ENCODE results near the gene PNPLA2.

The PNPLA2 gene

GRCh38 chr11:821512-822371, 3.0 kb downstream of the PNPLA2 start:
- Histone ChIP-seq H3K4me1 (ENCODE audit: control insufficient read depth in 1 of 2, insufficient read depth in 1 of 2, low read depth in 1 of 2, low read length in 1 of 2) (peaks cover 67 to 77% of the 10 kb centered on the region in 2 experiments), H3K9me3 (no peaks in the 10 kb centered on the region), H3K27ac (peak overlapping the region; percentile 100), H3K27me3 (no peaks in the 10 kb centered on the region), H3K36me3 (peaks cover 39% of the 10 kb centered on the region), H3K4me3 (ENCODE audit: low read depth in 1 of 2, low read length in 1 of 2) (peak overlapping the region; percentile 91 to 94)
- TF ChIP-seq CTCF (IDR thresholded peaks at IDR 0.05), result no peak

GRCh38 chr11:823441-824291, 5.0 kb downstream of the PNPLA2 start:
- Histone ChIP-seq H3K4me3 (ENCODE audit: low read depth in 1 of 2, low read length in 1 of 2) (peak overlapping the region in 1 of 2 experiments; percentile 91), H3K27me3 (no peaks in the 10 kb centered on the region), H3K4me1 (ENCODE audit: control insufficient read depth in 1 of 2, insufficient read depth in 1 of 2, low read depth in 1 of 2, low read length in 1 of 2) (peaks cover 78 to 89% of the 10 kb centered on the region in 2 experiments), H3K36me3 (peaks cover 39% of the 10 kb centered on the region), H3K27ac (peak overlapping the region; percentile 100), H3K9me3 (no peaks in the 10 kb centered on the region)
- no peak for TF ChIP-seq CTCF (IDR thresholded peaks at IDR 0.05)

GRCh38 chr11:824292-824880, 5.7 kb downstream of the PNPLA2 start:
- Histone ChIP-seq H3K27ac (peak overlapping the region; percentile 100), H3K27me3 (peaks cover 5% of the 10 kb centered on the region), H3K9me3 (no peaks in the 10 kb centered on the region), H3K4me1 (ENCODE audit: control insufficient read depth in 1 of 2, insufficient read depth in 1 of 2, low read depth in 1 of 2, low read length in 1 of 2) (peaks cover 81 to 91% of the 10 kb centered on the region in 2 experiments), H3K4me3 (ENCODE audit: low read depth in 1 of 2, low read length in 1 of 2) (no peak overlapping the region), H3K36me3 (peaks cover 39% of the 10 kb centered on the region)
- no peak for TF ChIP-seq CTCF (IDR thresholded peaks at IDR 0.05)

- peaks cover 87 to 96% of the 10 kb centered on the region in 2 experiments for H3K4me1 ChIP-seq (ENCODE audit: control insufficient read depth in 1 of 2, insufficient read depth in 1 of 2, low read depth in 1 of 2, low read length in 1 of 2)
- peak overlapping the region; percentile 100 for H3K27ac ChIP-seq
- no peak overlapping the region for H3K4me3 ChIP-seq (ENCODE audit: low read depth in 1 of 2, low read length in 1 of 2)
- no peaks in the 10 kb centered on the region for H3K9me3 ChIP-seq
- peaks cover 11% of the 10 kb centered on the region for H3K27me3 ChIP-seq
- TF ChIP-seq CTCF (IDR thresholded peaks at IDR 0.05), result no peak
- H3K36me3 ChIP-seq, result peaks cover 39% of the 10 kb centered on the region
Measured at GRCh38 chr11:824942-825341, 6.2 kb downstream of the PNPLA2 start.

Measured in neutrophil (primary cell).